HG02938 (cell line): ENCODE measurements around the gene ACVR1C.

Source experiments
- ATAC-seq: cut with Tn5 transposase; IDR thresholded peaks from one replicate; pipeline ENCODE4 v1.9.1; 2021; ENCODE audit warnings: mild to moderate bottlenecking, moderate library complexity; ENCODE audit not compliant: unreplicated experiment

The ACVR1C gene

GRCh38 chr2:157628477-157629415 lies at the start of gene ACVR1C:
ACVR1C (minus strand) TSS chr2:157628864; CDS start chr2:157628644, 220 bp downstream.
- peak; percentile 74 for ATAC-seq

- ATAC-seq = no peak
Measured at GRCh38 chr2:157677941-157678340, 49.3 kb upstream of the ACVR1C start.

GRCh38 chr2:157672129-157672528 lies 43.5 kb upstream of the ACVR1C start:
- ATAC-seq = no peak

- ATAC-seq = no peak
Measured at GRCh38 chr2:157662401-157662800, 33.7 kb upstream of the ACVR1C start.

DNA sequence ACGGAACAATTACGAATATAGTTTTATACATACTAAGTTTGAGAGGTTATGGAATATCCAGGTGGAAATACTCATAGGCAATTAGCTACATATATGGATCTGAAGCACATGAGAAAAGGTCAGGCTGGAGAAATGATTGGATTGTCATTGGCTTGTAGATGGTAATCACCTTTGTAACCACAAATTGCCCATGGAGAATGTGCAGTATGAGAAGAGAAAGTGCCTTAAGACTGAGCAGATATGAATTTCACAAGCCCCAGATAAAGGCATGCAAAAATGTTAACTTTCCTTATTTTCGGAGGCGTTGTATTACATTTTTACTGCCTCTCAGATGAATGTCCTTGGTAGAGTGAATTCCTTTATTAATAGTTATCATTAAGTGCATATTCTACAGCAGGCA lies 33.1 kb upstream of the ACVR1C start:
- ATAC-seq = no peak

GRCh38 chr2:157657858-157658257 lies 29.2 kb upstream of the ACVR1C start:
- no peak for ATAC-seq

- ATAC-seq = no peak
Measured at GRCh38 chr2:157657101-157657500, 28.4 kb upstream of the ACVR1C start.

DNA sequence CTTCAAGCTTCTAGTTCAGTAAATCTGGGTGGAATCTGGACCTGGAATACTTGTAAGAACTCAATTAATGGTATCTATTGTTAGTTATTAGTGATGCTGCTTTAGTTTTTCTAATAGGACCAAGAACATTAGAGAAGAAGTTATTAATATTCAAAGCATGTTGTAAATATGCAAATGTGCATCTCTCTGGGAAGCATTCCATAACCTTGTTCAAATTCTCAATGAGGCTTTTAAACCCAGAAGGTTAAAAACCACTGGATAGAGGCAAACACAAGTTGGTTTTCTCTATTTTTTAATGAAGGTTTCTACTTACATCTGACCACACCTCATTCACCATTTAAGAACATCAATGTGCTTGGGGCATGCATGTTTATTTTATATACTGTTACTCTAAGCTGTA lies 16.1 kb upstream of the ACVR1C start:
- ATAC-seq = no peak

- ATAC-seq = no peak
Measured at GRCh38 chr2:157631861-157632260, 3.2 kb upstream of the ACVR1C start.

DNA sequence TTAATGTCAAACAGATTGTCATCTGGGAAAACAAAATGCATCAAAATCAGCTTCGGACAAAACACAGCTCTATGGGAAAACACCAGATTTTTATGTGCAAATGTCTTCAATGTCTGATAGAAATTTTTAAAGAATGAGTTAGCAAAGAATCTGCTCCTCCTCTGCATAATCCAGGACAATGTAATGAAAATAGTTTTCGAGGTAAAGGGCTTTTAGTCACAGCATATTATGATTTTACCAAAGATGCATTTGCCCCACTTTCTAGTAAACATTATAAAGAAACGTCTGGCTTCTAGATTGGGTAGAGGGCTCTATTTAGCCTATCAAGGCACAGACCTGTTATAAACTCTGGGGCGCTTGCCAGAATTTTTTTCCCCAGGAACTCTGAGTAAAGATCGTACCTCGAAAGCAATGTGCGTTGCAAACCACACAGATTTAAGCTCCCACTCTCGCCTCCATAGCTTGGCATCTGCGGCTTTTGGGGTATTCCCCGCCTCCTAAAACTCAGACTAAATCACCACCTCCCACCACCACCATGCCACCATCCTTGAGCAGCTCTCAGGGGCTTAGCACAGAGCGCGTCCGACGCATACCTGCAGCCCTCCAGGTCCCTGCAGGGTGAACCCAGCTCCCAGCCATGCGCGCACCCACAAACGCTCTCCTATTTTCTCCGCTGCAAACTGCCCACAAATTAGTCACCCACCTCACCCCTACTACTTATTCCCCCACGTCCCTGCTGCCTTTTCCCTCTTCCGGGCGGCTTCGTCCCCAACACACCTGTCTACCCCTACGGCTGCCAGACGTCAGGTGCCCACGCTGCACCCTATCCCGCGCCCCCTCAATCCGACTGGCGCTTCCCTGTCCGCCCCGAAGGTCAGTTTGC lies 829 bp downstream of the ACVR1C start:
- ATAC-seq = peak; percentile 14

DNA sequence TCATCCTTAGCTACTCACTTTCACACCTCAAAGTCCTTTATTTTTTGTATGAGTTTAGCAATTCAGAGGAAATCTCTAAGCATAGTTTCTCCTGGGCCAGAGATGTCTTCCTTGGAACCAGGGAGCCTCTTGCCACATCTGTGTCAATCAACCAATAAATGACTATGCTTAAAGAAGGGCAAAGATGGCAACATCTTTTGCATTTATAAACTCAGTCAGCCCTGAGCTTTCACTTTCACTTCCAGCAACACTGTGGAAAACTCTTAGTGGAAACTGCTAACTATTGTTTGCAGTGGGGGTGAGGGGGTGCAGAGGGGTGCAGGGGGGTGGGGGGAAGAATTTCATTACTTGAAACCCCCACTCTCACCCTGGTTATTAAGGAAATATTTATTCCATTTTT lies 3.4 kb downstream of the ACVR1C start:
- no peak for ATAC-seq

DNA sequence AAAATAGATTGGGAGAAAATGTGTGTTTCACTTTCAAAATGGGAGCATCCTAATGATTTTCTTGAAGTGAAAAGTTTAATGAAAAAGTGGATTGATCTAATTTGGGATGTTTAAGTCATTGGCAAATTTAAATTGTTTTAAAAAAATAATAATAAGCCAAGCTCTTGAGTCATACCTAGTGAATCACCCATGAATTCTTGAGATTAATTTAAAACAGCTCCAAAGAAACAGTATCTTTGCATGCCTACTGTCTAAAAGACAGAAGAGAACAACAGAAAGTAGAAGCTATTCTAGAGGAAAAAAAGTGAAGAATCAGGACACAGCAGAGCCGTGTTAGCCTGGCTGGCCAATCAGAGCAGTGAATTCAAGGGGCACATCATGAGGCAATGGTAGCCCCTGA lies 7.7 kb downstream of the ACVR1C start:
- ATAC-seq = no peak

DNA sequence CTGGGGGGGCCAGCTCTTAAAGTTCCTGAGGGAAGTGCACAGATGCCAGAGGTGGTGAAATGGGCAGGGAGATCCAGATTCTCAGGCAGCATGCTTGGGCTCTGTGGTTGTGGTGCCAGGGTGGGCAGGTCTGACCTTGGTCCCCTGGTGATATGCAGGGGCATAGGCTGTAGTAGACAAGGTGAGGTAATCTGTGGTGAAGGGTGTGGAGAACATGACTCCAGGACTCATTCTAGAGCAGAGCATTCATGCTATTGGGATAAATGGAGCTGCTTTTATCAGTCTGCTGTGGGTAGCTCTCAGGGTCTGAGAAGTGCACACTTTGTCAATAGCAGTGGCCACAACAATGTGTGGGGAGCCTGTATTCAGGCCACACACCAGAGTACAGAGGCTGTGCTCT lies 16.9 kb downstream of the ACVR1C start:
- no peak for ATAC-seq

DNA sequence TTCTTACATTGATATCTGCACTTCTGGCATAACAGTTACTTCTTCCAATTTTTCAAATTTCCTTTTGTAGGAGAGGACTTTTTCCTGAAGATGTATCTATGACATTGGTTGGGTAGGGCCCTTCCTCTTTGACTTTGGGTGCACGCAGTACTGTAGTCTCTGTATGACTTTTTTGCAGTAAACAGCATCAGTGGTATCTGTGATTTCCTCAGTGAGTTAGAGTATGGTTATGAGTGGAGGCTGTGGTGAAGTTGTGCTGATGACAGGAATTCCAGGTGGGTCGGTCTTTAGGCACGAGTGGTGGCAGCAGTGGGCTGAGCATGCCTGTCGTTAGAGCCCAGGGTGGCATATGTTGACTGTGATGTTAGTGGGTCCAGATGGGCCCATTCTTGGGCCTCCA lies 17.6 kb downstream of the ACVR1C start:
- no peak for ATAC-seq

DNA sequence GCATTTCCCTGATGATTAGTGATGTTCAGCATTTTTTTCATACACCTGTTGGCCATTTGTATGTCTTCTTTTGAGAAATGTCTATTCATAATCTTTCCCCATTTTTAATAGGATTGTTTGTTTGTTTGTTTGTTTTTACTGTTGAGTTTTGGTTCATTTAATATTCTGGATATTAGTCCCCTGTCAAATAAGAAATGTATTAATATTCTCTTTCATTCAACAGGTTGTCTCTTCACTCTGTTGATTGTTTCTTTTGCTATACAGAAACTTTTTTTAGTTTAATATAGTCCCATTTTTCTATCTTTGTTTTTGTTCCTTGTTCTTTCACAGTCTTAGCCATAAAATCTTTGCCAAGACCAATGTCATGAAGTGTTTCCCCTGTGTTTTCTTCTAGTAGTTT lies 22.1 kb downstream of the ACVR1C start:
- ATAC-seq = no peak

DNA sequence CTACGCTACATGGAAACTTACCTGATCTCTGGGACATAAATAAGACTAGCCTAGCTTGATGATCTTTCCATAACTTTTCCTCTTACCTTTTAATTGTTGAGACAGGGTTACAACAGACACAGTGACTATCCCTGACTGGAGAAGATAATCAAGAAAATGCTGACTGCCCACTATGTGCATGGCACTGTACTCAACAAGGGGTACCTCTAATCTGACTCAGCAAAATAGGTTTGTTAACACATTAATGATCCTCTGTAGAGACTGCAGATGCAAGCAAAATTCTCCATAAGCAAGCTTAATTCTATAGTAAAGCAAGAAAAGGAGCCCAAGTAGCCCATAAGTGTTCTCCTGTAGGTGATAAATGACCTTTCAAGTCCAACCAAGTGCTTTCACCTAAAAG lies 25.5 kb downstream of the ACVR1C start:
- ATAC-seq = no peak

DNA sequence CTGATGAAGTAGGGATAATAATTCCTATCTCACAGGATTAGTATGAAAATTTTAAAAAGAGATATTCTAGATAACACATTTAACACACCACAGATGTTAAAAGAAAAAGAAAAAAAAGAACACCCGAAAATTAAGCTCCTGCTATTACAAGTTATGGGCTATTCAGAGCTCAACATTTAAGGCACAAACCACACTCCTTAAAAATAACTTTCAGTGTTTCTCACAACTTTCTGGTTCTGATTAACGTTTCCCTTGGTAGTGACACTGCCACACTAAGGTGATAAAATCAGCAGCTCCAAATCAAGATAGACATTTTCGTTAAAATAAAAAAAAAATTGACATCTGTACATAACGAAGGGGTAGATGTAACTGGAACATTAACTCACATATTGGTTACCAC lies 26.9 kb downstream of the ACVR1C start:
- ATAC-seq = no peak

DNA sequence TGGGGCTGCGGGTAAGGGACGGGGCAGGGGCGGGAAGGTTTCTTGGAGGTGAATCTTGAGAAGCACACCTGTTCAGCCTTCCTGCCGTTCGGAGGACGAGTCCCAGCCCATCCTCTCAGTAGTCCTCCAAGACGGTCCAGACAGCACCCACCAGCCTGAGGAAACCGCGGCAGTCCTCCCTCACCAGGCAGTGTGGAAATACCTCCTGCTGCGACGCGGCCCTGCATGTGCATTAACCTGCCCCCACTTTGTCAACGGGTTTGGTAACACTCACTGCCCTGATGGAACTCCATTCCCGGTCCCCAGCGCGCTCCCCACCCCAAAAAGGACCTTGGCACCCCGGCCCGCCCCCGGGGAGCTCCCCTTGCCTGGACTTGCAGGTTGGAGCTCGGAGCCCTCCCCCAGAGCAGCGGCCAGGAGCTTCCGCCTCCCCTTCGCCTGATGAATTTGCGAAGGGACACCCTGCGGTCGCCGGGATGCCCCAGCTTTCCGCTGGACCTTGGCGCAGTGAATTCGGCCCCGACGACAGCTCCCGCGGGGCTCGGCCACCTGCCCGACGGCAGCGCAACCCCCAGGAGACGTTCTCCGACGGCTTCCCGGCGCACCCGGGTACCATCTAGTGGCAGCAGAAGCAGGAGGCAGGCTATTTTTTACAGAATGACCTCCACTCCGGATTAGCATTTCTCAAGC lies 31.5 kb downstream of the ACVR1C start:
- ATAC-seq = peak; percentile 79

DNA sequence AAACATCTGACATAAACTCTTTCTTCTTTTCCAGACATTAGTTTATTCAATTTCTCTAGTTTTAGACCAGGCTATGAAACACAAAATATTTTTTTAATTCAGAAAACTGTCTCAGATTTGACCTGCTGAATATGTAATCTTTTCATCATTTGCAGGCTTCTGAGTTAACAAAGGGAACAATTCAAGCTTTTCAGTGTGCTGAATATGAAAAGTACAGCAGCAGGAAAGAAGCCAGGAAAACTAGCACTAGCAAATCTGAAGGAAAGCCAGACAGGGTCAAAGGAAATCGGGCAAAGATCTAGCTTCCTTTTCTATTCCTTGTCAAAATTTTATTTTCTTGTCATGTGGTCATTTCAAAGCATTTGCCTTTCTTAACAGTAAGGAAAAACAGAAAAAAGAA lies 35.3 kb downstream of the ACVR1C start:
- ATAC-seq = no peak

- no peak for ATAC-seq
Measured at GRCh38 chr2:157592948-157593347, 35.7 kb downstream of the ACVR1C start.

GRCh38 chr2:157592374-157592773 lies 36.3 kb downstream of the ACVR1C start:
- no peak for ATAC-seq
